Measurements from ENCODE around the gene COX6A2. TPM values are rescaled to one million over a fixed set of nuclear protein-coding genes. Genes with fewer than 3 reads are reported as not detected.
"Not testable (repeated sequence)": the region's sequence is repeated elsewhere in the genome, so short reads cannot be mapped to it uniquely, and the experiment has no call there.

COX6A2 gene
- polyA plus RNA-seq, 2 donors, result 0.24 to 0.53 TPM

DNA sequence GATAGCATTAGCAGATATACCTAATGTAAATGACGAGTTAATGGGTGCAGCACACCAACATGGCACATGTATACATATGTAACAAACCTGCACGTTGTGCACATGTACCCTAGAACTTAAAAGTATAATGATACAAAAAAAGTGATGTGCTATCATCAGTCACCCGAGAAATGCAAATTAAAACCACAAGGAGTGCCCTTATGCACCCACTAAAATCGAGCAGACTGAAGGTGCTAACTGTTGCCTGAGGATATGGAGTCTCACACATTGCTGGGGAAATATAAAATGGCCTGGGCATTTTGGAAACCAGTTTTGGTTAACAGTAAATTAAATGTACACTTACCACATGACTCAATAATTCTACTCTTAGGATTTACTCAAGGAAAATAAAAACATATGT lies 10.9 kb upstream of the COX6A2 start:
- not testable (repeated sequence) for H3K4me3 ChIP-seq (ENCODE audit: low read depth in 1 of 2, low read length in 2 of 2); H3K27me3 ChIP-seq (ENCODE audit: control insufficient read depth in 1 of 2, insufficient read depth in 2 of 2, low read length in 2 of 2); H3K9me3 ChIP-seq (ENCODE audit: control insufficient read depth in 2 of 2, insufficient read depth in 1 of 2, low read depth in 1 of 2, low read length in 1 of 2); H3K27ac ChIP-seq (ENCODE audit: low read depth in 2 of 2, low read length in 1 of 2); H3K4me1 ChIP-seq (ENCODE audit: control insufficient read depth in 2 of 2, insufficient read depth in 2 of 2, low read length in 1 of 2); H3K36me3 ChIP-seq (ENCODE audit: control insufficient read depth in 2 of 2, insufficient read depth in 2 of 2, low read length in 1 of 2)
- WGBS, 2 donors, result 43 to 48% methylated on average over 3 of the region's 4 CpGs

DNA sequence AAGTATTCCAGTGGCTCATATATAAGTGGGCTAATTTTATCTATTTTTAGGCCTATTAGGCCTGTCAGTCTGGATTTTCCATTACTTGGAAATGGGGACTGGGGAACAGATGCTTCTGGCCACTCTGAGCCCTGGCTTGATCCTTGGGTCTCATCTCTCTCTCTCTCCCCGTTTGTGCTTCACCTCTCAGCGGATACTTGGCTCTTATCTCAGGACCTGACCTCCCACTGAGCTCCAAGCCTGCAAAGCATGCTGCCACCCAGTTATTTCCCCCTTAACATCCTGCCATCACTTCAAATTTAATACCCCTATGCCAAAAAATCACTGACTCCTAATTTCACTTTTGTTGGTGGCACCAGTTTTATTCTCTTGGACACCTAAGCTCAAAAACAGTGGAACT lies 10.3 kb upstream of the COX6A2 start:
- Histone ChIP-seq H3K4me3 (ENCODE audit: low read depth in 1 of 2, low read length in 2 of 2) (no peak overlapping the region), H3K27ac (ENCODE audit: low read depth in 2 of 2, low read length in 1 of 2) (no peak overlapping the region), H3K4me1 (ENCODE audit: control insufficient read depth in 2 of 2, insufficient read depth in 2 of 2, low read length in 1 of 2) (peaks cover 0 to 7% of the 10 kb centered on the region in 2 donors), H3K9me3 (ENCODE audit: control insufficient read depth in 2 of 2, insufficient read depth in 1 of 2, low read depth in 1 of 2, low read length in 1 of 2) (no peaks in the 10 kb centered on the region), H3K27me3 (ENCODE audit: control insufficient read depth in 1 of 2, insufficient read depth in 2 of 2, low read length in 2 of 2) (no peaks in the 10 kb centered on the region), H3K36me3 (ENCODE audit: control insufficient read depth in 2 of 2, insufficient read depth in 2 of 2, low read length in 1 of 2) (no peaks in the 10 kb centered on the region)
- 65 to 78% methylated on average over 2 of the region's 2 CpGs for WGBS, 2 donors

DNA sequence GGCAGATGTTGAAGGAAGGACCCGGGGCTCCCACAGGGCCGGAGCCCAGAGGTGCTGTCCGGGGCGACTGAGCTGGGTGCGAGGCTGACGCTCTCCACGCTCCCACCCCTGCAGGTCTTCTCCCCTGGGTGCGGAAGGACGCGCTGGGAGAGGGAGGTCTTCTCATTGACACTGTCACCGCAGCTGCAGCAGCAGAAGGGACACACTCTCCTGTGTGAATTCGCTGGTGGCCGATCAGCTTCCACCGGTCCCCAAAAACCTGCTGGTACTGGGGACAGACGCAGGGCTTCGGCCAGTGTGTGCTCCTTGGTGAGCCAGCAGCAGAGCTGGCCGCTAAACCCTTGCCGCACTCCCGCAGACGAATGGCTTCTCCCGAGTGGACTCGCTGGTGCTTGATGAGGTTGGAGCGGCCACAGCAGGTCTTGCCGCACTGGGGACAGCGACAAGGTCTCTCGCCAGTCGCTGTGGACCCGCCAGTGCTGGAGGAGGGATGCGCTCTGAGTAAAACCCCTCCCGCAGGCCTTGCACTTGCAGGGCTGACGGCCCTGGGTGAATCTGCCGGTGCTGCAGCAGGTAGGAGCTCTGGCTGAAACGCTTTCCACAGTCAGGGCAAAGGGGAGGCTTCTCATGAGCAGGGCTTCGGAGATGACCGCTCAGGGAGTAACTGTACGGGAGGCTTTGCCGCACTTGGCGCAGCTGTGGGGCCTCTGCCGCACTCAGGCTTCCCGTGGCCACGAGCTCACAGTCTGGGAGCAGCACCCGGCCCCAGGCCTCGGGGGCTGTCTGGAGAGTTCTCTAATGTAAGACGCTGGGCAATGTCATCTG lies 8.3 kb upstream of the COX6A2 start:
- Histone ChIP-seq H3K36me3 (ENCODE audit: control insufficient read depth in 2 of 2, insufficient read depth in 2 of 2, low read length in 1 of 2) (no peaks in the 10 kb centered on the region), H3K4me1 (ENCODE audit: control insufficient read depth in 2 of 2, insufficient read depth in 2 of 2, low read length in 1 of 2) (peaks cover 0 to 7% of the 10 kb centered on the region in 2 donors), H3K27me3 (ENCODE audit: control insufficient read depth in 1 of 2, insufficient read depth in 2 of 2, low read length in 2 of 2) (no peaks in the 10 kb centered on the region), H3K27ac (ENCODE audit: low read depth in 2 of 2, low read length in 1 of 2) (no peak overlapping the region), H3K4me3 (ENCODE audit: low read depth in 1 of 2, low read length in 2 of 2) (no peak overlapping the region), H3K9me3 (ENCODE audit: control insufficient read depth in 2 of 2, insufficient read depth in 1 of 2, low read depth in 1 of 2, low read length in 1 of 2) (no peaks in the 10 kb centered on the region)
- 93 to 94% methylated on average over 36 to 44 of the region's 44 CpGs for WGBS, 2 donors

DNA sequence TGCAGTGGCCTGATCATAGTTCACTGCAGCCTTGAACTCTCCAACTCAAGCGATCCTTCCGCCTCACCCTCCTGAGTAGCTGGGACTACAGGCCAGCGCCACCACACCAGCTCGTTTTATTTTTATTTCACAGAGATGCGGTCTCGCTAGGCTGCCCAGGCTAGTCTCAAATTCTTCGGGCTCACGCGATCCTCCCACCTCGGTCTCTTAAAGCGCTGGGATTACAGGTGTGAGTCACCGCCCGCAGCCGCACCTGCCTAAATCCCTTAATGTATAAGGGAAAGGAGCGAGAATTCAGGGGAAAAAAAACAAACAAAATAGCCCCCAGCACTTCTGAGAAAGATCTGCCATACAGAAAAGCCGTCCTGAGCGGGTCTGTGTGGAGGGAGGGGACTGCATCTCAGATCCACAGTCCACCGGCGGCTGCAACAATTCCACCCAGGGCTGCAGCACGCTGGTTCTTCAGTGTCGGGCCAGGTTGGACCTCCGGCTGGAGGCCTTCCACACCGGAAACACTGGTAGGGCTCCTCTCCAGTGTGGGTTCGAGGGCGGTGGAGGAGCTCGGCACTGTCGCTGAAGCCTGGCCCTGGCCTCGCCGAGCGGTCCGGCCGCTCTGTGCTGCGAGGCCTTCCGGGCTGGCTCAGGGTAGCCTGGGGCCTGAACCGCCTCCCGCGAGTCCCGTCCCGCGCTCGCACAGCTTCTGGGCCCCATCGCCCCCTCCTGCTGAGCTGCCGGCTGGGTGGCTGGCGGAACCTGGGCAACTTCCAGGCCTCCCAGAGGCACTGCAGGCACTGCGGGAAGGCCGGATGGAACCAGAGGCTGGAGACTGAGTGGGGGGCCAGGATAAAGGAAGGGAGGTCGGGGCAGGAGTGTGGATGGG lies 7.4 kb upstream of the COX6A2 start:
- Histone ChIP-seq H3K27me3 (ENCODE audit: control insufficient read depth in 1 of 2, insufficient read depth in 2 of 2, low read length in 2 of 2) (no peaks in the 10 kb centered on the region), H3K36me3 (ENCODE audit: control insufficient read depth in 2 of 2, insufficient read depth in 2 of 2, low read length in 1 of 2) (no peaks in the 10 kb centered on the region), H3K9me3 (ENCODE audit: control insufficient read depth in 2 of 2, insufficient read depth in 1 of 2, low read depth in 1 of 2, low read length in 1 of 2) (no peaks in the 10 kb centered on the region), H3K27ac (ENCODE audit: low read depth in 2 of 2, low read length in 1 of 2) (no peak overlapping the region), H3K4me1 (ENCODE audit: control insufficient read depth in 2 of 2, insufficient read depth in 2 of 2, low read length in 1 of 2) (peaks cover 0 to 7% of the 10 kb centered on the region in 2 donors), H3K4me3 (ENCODE audit: low read depth in 1 of 2, low read length in 2 of 2) (no peak overlapping the region)
- 65 to 70% methylated on average over 45 to 47 of the region's 47 CpGs for WGBS, 2 donors

DNA sequence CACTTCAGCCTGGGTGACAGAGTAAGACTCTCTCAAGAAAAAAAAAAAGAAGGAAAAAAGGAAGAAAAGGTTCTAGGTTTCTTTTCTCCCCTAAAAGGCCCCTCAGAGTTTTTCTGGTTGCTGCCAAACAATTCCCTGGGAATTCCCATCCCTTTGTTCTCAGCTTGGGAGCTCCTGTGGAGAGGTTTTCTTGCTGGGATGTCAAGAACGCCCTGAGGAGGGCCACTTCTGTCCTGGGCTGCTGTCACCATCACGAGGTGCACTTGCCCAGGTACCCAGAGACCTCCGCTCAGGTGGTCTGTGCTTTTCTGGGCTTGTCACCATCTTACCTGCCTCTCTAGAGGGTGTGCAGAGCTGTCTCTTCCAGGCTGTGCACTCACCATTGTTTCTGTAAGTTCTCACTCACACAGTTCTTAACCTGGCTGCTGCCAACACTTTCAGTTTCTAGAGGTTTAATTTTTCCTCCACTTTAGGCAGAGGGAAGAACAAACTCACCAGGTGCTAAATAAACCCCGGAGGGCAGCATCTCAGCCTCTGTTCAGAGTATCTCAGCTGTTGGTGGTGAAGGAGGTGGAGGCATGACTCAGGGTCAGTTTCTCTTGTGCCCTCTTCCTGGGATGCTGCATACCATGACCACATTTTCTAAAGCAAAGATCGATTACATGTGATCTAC lies 2.4 kb upstream of the COX6A2 start:
- Histone ChIP-seq H3K4me3 (ENCODE audit: low read depth in 1 of 2, low read length in 2 of 2) (no peak overlapping the region), H3K4me1 (ENCODE audit: control insufficient read depth in 2 of 2, insufficient read depth in 2 of 2, low read length in 1 of 2) (peaks cover 0 to 5% of the 10 kb centered on the region in 2 donors), H3K36me3 (ENCODE audit: control insufficient read depth in 2 of 2, insufficient read depth in 2 of 2, low read length in 1 of 2) (no peaks in the 10 kb centered on the region), H3K27me3 (ENCODE audit: control insufficient read depth in 1 of 2, insufficient read depth in 2 of 2, low read length in 2 of 2) (no peaks in the 10 kb centered on the region), H3K9me3 (ENCODE audit: control insufficient read depth in 2 of 2, insufficient read depth in 1 of 2, low read depth in 1 of 2, low read length in 1 of 2) (no peaks in the 10 kb centered on the region), H3K27ac (ENCODE audit: low read depth in 2 of 2, low read length in 1 of 2) (no peak overlapping the region)
- WGBS, 2 donors, result 44 to 49% methylated on average over 5 of the region's 5 CpGs

DNA sequence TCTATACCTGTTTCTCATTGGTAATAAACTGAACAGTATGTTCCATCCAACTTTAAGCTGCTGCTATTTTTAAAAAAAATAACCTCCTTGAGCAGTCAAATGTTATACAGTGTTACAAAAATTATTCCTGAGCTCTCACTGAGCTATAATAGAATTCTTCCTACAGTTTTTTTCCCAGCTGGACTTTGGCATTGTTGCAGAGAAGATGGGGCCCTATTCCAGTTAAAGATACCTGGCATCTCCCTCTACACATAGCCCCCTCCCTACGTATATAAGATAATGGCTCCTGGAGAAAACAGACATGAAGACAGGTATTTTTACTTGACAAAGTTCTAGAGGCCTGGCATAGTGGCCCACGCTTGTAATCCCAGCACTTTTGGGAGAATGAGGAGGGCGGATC lies 1.6 kb upstream of the COX6A2 start:
- Histone ChIP-seq H3K36me3 (ENCODE audit: control insufficient read depth in 2 of 2, insufficient read depth in 2 of 2, low read length in 1 of 2) (no peaks in the 10 kb centered on the region), H3K27ac (ENCODE audit: low read depth in 2 of 2, low read length in 1 of 2) (no peak overlapping the region), H3K9me3 (ENCODE audit: control insufficient read depth in 2 of 2, insufficient read depth in 1 of 2, low read depth in 1 of 2, low read length in 1 of 2) (no peaks in the 10 kb centered on the region), H3K4me1 (ENCODE audit: control insufficient read depth in 2 of 2, insufficient read depth in 2 of 2, low read length in 1 of 2) (peaks cover 0 to 3% of the 10 kb centered on the region in 2 donors), H3K4me3 (ENCODE audit: low read depth in 1 of 2, low read length in 2 of 2) (no peak overlapping the region), H3K27me3 (ENCODE audit: control insufficient read depth in 1 of 2, insufficient read depth in 2 of 2, low read length in 2 of 2) (no peaks in the 10 kb centered on the region)
- 84 to 90% methylated on average over 3 of the region's 3 CpGs for WGBS, 2 donors

DNA sequence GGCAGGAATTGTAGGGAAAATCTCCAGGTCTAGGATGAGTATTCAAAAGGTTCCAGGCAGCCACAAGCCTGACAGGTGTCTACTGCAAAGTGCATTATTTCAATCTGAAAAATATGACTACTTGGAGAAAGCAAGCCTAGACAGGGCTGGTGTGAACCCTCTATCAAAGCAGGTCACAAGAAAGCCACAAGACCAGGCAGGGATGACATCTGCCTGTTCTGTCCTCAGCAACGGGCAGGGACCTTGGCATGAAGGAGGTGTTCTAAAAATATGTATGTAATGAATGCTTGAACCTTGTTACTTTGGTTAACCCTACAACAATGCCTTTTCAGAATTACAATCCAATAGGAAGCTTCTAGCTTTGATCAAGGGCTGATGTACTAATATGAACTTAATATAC lies 1.2 kb upstream of the COX6A2 start:
- Histone ChIP-seq H3K36me3 (ENCODE audit: control insufficient read depth in 2 of 2, insufficient read depth in 2 of 2, low read length in 1 of 2) (no peaks in the 10 kb centered on the region), H3K27me3 (ENCODE audit: control insufficient read depth in 1 of 2, insufficient read depth in 2 of 2, low read length in 2 of 2) (no peaks in the 10 kb centered on the region), H3K4me1 (ENCODE audit: control insufficient read depth in 2 of 2, insufficient read depth in 2 of 2, low read length in 1 of 2) (peaks cover 0 to 3% of the 10 kb centered on the region in 2 donors), H3K9me3 (ENCODE audit: control insufficient read depth in 2 of 2, insufficient read depth in 1 of 2, low read depth in 1 of 2, low read length in 1 of 2) (no peaks in the 10 kb centered on the region), H3K27ac (ENCODE audit: low read depth in 2 of 2, low read length in 1 of 2) (no peak overlapping the region), H3K4me3 (ENCODE audit: low read depth in 1 of 2, low read length in 2 of 2) (no peak overlapping the region)
- WGBS, 2 donors, result 10% methylated on average over 1 of the region's 1 CpG

DNA sequence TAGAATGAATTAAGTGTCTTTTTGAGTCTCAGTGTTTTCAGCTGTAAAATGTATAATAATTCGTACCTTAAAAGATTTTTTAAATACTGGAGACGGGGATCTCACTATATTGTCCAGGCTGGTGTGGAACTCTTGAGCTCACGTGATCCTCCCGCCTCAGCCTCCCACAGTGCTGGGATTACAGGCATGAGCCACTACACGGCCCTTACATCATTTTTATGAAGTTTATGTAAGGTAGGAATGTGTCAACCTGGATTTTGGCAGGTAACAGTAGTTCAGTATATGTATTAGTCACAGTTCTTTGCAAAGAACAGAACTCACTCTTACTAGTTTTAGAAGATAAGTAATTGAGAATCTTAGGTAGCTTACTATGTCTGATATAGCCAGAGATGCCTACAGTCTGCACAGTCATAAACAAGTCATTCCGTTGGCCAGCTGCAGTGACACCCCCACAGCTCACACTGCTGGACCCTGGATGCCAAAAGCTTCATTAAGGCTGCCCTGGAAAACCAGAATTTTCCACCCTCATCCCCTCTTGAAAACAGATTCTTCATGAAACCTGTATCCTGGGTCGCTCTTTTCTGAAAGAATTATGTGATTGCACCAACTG lies 583 bp upstream of the COX6A2 start:
- Histone ChIP-seq H3K27ac (ENCODE audit: low read depth in 2 of 2, low read length in 1 of 2) (no peak overlapping the region), H3K36me3 (ENCODE audit: control insufficient read depth in 2 of 2, insufficient read depth in 2 of 2, low read length in 1 of 2) (no peaks in the 10 kb centered on the region), H3K4me3 (ENCODE audit: low read depth in 1 of 2, low read length in 2 of 2) (no peak overlapping the region), H3K9me3 (ENCODE audit: control insufficient read depth in 2 of 2, insufficient read depth in 1 of 2, low read depth in 1 of 2, low read length in 1 of 2) (no peaks in the 10 kb centered on the region), H3K4me1 (ENCODE audit: control insufficient read depth in 2 of 2, insufficient read depth in 2 of 2, low read length in 1 of 2) (peaks cover 0 to 5% of the 10 kb centered on the region in 2 donors), H3K27me3 (ENCODE audit: control insufficient read depth in 1 of 2, insufficient read depth in 2 of 2, low read length in 2 of 2) (no peaks in the 10 kb centered on the region)
- 60 to 73% methylated on average over 7 of the region's 7 CpGs for WGBS, 2 donors
